ENCODE data around the gene METTL18. TPM values are rescaled to one million over a fixed set of nuclear protein-coding genes. Genes with fewer than 3 reads are reported as not detected.
A peak's percentile ranks its signal among the peaks of the same experiment; 100 is the strongest.

Gene METTL18
- 1 to 10 TPM; 6.7 to 7.3 TPM for total RNA-seq
- polyA plus RNA-seq (2013, experiment 1 of 2) = 11.8 TPM
- 9.3 TPM for polyA plus RNA-seq (2013, experiment 2 of 2)
- long read RNA-seq, experiment 1, partial matches to known transcripts = 0 of 1 reads
- long read RNA-seq, experiment 1, other reads (novel, unspliced or antisense) = 0 of 1 reads
- long read RNA-seq, experiment 2, transcript METTL18-202 (2 exons, 1,521 nt) = major isoform, 11 of 14 reads
- long read RNA-seq, experiment 2, partial matches to known transcripts = 0 of 14 reads
- long read RNA-seq, experiment 2, other reads (novel, unspliced or antisense) = 0 of 14 reads
- long read RNA-seq, experiment 3, transcript METTL18-203 (2 exons, 850 nt) = minor isoform, 9 of 32 reads
- long read RNA-seq, experiment 3, transcript METTL18-202 (2 exons, 1,521 nt) = major isoform, 19 of 32 reads
- long read RNA-seq, experiment 3, partial matches to known transcripts = 1 of 32 reads
- long read RNA-seq, experiment 3, other reads (novel, unspliced or antisense) = 2 of 32 reads
- long read RNA-seq, experiment 4, transcript METTL18-202 (2 exons, 1,521 nt) = major isoform, 13 of 20 reads
- long read RNA-seq, experiment 4, partial matches to known transcripts = 0 of 20 reads
- long read RNA-seq, experiment 4, other reads (novel, unspliced or antisense) = 3 of 20 reads

DNA sequence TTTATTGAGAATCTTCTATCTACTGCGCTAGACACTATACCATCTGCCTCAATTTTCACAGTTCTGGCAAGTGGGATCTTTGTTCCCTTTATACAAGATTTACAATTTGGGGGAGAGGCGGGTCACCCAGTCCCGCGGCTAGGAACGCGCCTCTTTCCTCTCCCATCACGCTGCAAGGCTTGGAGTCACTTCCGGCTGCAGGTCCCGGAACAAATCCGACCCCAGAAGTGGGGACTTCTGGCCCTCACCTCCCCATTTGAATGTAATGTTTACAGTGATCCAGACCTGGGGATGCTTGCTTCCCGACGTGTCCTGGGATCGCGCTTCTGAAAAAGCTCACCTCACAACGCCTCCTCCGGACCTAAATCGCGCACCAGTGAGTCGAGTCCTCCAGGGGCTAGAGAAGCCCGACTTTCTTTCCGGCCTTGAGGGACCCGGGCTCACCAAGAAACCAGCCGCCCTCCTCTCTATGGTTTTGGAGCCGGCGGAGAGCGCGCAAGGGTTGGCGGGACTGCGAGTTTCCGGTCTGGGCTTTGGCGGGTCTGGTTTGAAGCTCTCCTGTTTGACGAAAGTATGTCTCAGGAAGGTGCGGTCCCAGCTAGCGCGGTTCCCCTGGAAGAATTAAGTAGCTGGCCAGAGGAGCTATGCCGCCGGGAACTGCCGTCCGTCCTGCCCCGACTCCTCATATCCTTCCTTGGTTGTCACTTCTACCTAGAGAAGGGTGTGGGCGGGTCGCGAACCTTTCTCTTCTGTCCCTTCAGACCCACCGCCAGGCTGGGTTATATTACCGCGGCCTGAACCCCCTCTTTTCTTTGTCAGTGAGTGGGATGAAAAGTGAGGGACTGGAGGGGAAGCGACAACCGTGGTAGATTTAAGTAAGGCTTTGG is at the start of gene METTL18:
Gene METTL18 (minus strand): TSS at position 378 of the 887 bp plus-strand sequence. CDS start 1,212 bp downstream, outside the sequence.
- peak within 1 kb of the TSS; percentile 95 for H3K4me3 Mint-ChIP-seq
- peaks cover 32% of the 10 kb centered on the region for H3K36me3 Mint-ChIP-seq (ENCODE audit: low read depth)
- Histone ChIP-seq H3K4me3 (ENCODE audit: low read length) (peak within 1 kb of the TSS; percentile 88), H3K9ac (ENCODE audit: extremely low read depth, low read length, poor library complexity, severe bottlenecking) (peak within 1 kb of the TSS; percentile 64), H3K27me3 (ENCODE audit: control insufficient read depth, insufficient read depth, low read length, poor library complexity, severe bottlenecking) (no peaks in the 10 kb centered on the region), H3K9me3 (ENCODE audit: control insufficient read depth, low read length) (no peaks in the 10 kb centered on the region), H3K4me1 (ENCODE audit: control insufficient read depth, insufficient read depth, low read length) (peaks cover 3% of the 10 kb centered on the region), H3K36me3 (ENCODE audit: control insufficient read depth, insufficient read depth, low read length) (peaks cover 16% of the 10 kb centered on the region), H3K27ac (ENCODE audit: low read depth, low read length) (peak within 1 kb of the TSS; percentile 56)
- H3K27ac Mint-ChIP-seq = peak within 1 kb of the TSS; percentile 99
- H3K4me1 Mint-ChIP-seq = peaks cover 13% of the 10 kb centered on the region
- TF ChIP-seq, protein P1, sequence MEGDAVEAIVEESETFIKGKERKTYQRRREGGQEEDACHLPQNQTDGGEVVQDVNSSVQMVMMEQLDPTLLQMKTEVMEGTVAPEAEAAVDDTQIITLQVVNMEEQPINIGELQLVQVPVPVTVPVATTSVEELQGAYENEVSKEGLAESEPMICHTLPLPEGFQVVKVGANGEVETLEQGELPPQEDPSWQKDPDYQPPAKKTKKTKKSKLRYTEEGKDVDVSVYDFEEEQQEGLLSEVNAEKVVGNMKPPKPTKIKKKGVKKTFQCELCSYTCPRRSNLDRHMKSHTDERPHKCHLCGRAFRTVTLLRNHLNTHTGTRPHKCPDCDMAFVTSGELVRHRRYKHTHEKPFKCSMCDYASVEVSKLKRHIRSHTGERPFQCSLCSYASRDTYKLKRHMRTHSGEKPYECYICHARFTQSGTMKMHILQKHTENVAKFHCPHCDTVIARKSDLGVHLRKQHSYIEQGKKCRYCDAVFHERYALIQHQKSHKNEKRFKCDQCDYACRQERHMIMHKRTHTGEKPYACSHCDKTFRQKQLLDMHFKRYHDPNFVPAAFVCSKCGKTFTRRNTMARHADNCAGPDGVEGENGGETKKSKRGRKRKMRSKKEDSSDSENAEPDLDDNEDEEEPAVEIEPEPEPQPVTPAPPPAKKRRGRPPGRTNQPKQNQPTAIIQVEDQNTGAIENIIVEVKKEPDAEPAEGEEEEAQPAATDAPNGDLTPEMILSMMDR (conservative IDR thresholded peaks at IDR 0.05) = no peak
- WGBS, 2 experiments (ENCODE audit: insufficient coverage in 1 of 2, insufficient read length in 1 of 2) = 0% methylated on average over 7 to 48 of the region's 48 CpGs
- no peaks in the 10 kb centered on the region for H3K27me3 Mint-ChIP-seq (ENCODE audit: insufficient read depth)
- peak; percentile 98 for DNase-seq
- peaks cover 4% of the 10 kb centered on the region for H3K9me3 Mint-ChIP-seq

GRCh38 chr1:169838942-169839341 is 44.2 kb upstream of the METTL18 start:
- Histone ChIP-seq H3K36me3 (ENCODE audit: control insufficient read depth, insufficient read depth, low read length) (peaks cover 42% of the 10 kb centered on the region), H3K9me3 (ENCODE audit: control insufficient read depth, low read length) (peaks cover 16% of the 10 kb centered on the region), H3K27me3 (ENCODE audit: control insufficient read depth, insufficient read depth, low read length, poor library complexity, severe bottlenecking) (no peaks in the 10 kb centered on the region), H3K9ac (ENCODE audit: extremely low read depth, low read length, poor library complexity, severe bottlenecking) (no peak overlapping the region), H3K27ac (ENCODE audit: low read depth, low read length) (no peak overlapping the region), H3K4me3 (ENCODE audit: low read length) (no peak overlapping the region), H3K4me1 (ENCODE audit: control insufficient read depth, insufficient read depth, low read length) (no peaks in the 10 kb centered on the region)
- Mint-ChIP-seq H3K27ac (no peak overlapping the region), H3K4me3 (no peak overlapping the region), H3K36me3 (ENCODE audit: low read depth) (peaks cover 52% of the 10 kb centered on the region), H3K27me3 (ENCODE audit: insufficient read depth) (no peaks in the 10 kb centered on the region), H3K4me1 (no peaks in the 10 kb centered on the region), H3K9me3 (peaks cover 15% of the 10 kb centered on the region)
- DNase-seq = no peak
- TF ChIP-seq, protein P1 (conservative IDR thresholded peaks at IDR 0.05) = no peak
- 75 to 82% methylated on average over 2 to 4 of the region's 4 CpGs for WGBS, 2 experiments (ENCODE audit: insufficient coverage in 1 of 2, insufficient read length in 1 of 2)

GRCh38 chr1:169836198-169836597 is 41.5 kb upstream of the METTL18 start:
- TF ChIP-seq, protein P1 (conservative IDR thresholded peaks at IDR 0.05) = no peak
- Mint-ChIP-seq H3K27ac (no peak overlapping the region), H3K4me3 (no peak overlapping the region), H3K4me1 (no peaks in the 10 kb centered on the region), H3K36me3 (ENCODE audit: low read depth) (peaks cover 67% of the 10 kb centered on the region), H3K27me3 (ENCODE audit: insufficient read depth) (no peaks in the 10 kb centered on the region), H3K9me3 (peaks cover 15% of the 10 kb centered on the region)
- H3K9me3 ChIP-seq (ENCODE audit: control insufficient read depth, low read length) = peaks cover 16% of the 10 kb centered on the region
- H3K4me1 ChIP-seq (ENCODE audit: control insufficient read depth, insufficient read depth, low read length) = no peaks in the 10 kb centered on the region
- DNase-seq = no peak
- H3K9ac ChIP-seq (ENCODE audit: extremely low read depth, low read length, poor library complexity, severe bottlenecking) = no peak overlapping the region
- peaks cover 62% of the 10 kb centered on the region for H3K36me3 ChIP-seq (ENCODE audit: control insufficient read depth, insufficient read depth, low read length)
- H3K4me3 ChIP-seq (ENCODE audit: low read length) = no peak overlapping the region
- 91 to 100% methylated on average over 1 of the region's 1 CpG for WGBS, 2 experiments (ENCODE audit: insufficient coverage in 1 of 2, insufficient read length in 1 of 2)
- no peaks in the 10 kb centered on the region for H3K27me3 ChIP-seq (ENCODE audit: control insufficient read depth, insufficient read depth, low read length, poor library complexity, severe bottlenecking)
- H3K27ac ChIP-seq (ENCODE audit: low read depth, low read length) = no peak overlapping the region

All from endodermal cell (in vitro differentiated cells).